GM21423 (cell line): ENCODE data around the gene NDUFA12.

Experiments used
- ATAC-seq: cut with Tn5 transposase; IDR thresholded peaks from one replicate; pipeline ENCODE4 v1.9.1; 2021; ENCODE audit warnings: mild to moderate bottlenecking, moderate library complexity; ENCODE audit not compliant: unreplicated experiment

Gene NDUFA12

DNA sequence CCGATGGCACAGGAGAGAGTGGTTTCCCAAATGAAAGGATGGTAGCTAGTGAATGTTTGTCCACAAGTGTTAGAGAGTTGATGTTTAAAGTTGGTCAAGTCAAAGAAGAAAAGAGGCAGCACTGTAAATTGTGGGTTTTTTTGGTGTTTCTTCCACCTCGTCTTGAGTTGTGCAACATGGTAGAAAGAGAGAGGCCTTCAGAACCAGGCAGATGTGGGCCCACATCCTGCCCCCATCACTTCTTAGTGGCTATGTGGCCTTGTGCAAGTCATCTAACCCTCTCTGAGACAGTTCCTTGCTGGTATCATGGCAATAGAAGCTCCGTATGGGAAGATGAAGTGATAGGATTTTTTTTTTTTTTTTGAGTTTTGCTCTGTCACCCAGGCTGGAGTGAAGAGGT, 60.8 kb downstream of the NDUFA12 start:
- ATAC-seq = no peak

DNA sequence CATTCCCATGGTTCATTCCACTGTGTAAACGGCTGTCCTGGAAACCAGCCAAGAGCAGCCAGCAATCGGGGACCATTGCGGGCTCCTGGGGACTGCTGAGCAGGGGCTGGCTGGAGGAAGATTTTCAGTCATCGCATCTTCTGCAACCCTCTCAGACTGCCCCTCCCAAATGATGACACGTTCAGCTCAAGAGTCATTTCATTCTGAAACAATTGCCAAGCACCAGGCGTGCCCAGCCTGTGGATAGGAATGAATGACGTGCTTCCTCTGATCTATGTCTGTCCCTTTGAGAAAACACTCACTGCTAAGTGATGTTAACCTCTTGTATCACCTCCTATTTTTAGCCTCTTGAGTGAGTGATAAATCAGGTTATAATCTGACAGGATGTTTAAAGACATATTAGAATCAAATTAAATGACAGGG, 62.0 kb downstream of the NDUFA12 start:
- no peak for ATAC-seq

GRCh38 chr12:94940771-94941170, 62.7 kb downstream of the NDUFA12 start:
- ATAC-seq = no peak

DNA sequence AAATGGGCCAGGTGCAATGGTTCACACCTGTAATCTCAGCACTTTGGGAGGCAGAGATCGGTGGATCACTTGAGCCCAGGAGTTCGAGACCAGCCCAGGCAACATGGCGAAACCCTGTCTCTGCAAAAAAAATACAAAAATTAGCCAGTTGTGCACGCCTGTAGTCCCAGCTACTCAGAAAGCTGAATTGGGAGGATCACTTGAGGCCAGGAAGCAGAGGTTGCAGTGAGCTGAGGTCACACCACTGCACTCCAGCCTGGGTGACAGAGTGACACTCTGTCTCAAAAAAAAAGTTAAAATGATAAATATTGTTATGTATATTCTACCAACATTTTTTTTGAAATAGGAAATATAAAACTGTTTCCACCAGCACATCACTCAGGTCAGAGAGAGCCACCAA, 64.9 kb downstream of the NDUFA12 start:
- ATAC-seq = no peak

- ATAC-seq = no peak
These were observed 72.7 kb downstream of the NDUFA12 start for GRCh38 chr12:94930772-94931171.

DNA sequence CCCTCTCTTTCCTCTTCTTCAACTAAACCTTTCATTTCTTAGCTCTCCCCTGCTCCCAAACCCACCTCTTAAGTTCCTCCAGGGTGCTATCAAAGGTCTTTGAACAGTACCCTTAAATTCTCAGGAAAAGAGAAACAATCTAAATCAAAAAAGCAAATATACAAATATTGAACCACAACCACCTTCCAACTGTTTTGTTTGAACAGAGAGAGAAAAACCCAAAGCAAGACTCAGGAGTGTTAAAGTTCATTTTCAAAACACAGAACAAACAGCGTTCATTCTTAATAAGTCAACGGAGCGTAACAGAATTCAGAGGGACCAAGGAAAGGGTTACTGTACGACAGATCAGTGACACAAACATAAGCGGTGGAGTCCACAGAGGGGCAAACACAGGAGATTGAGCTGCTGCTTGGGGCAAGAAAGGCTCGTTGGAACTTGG, 73.3 kb downstream of the NDUFA12 start:
- no peak for ATAC-seq

GRCh38 chr12:94929780-94930179, 73.7 kb downstream of the NDUFA12 start:
- no peak for ATAC-seq

- no peak for ATAC-seq
These were observed 77.8 kb downstream of the NDUFA12 start for GRCh38 chr12:94925729-94926128.

DNA sequence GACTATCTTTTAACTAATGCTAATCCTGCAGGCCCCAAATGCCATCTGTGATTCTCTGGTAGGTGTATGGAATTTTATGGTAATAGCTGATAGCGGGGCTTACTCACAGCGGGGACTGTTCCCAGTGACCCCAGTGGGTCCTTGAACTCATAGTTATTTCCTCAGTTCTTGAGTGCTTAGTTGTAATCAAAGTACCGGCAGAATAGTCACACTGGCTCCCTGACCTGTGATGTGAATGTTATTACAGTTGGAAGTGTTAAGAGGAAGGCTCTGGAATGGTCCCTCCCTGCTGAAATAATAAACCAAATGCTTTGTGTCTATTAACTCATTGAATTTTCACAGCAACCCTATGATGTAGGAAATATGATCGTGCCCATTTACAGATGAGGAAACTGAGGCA, 78.3 kb downstream of the NDUFA12 start:
- ATAC-seq = no peak

GRCh38 chr12:94922561-94922960, 80.9 kb downstream of the NDUFA12 start:
- ATAC-seq = no peak
